MCF 10A (cell line): ENCODE measurements around the gene TP53TG5. TPM values are rescaled to one million over a fixed set of nuclear protein-coding genes. Genes with fewer than 3 reads are reported as not detected.

ENCODE experiments used
- BruUV-seq: library from RNA; stranded (reverse); fragments of 400-500 nt; replicated peaks from 2 replicates; lab custom pipeline; 2021; lab: Mats Ljungman, UMichigan
- CTCF ChIA-PET: fragments of 300-600 bp; sonication (Branson Sonifier 250); formaldehyde crosslinking; extraction: SDS; loops from one replicate; lab custom pipeline; 2021; ENCODE audit warnings: antibody characterized with exemption, inconsistent platforms; lab: Yijun Ruan, JAX
- POLR2A ChIA-PET: fragments of 300-600, 350-650 bp; sonication (Branson Sonifier 250); formaldehyde crosslinking; extraction: SDS; loops from one replicate; lab custom pipeline; 2020; ENCODE audit warnings: antibody characterized with exemption, inconsistent platforms; lab: Yijun Ruan, JAX
- DNase-seq: peaks from one replicate; pipeline ENCODE4 v3.0.0-alpha.2; 2018; ENCODE audit not compliant: unreplicated experiment
- H3K27ac Mint-ChIP-seq: one replicate; pipeline ENCODE4 v1.8.0; 2022; ENCODE audit warnings: mild to moderate bottlenecking, low read depth, mixed read lengths; ENCODE audit not compliant: unreplicated experiment
- H3K27me3 Mint-ChIP-seq: one replicate; pipeline ENCODE4 v1.8.0; 2022; ENCODE audit warnings: mixed read lengths; ENCODE audit not compliant: insufficient read depth, unreplicated experiment
- H3K36me3 Mint-ChIP-seq: one replicate; pipeline ENCODE4 v1.8.0; 2022; ENCODE audit warnings: mild to moderate bottlenecking, moderate library complexity, mixed read lengths; ENCODE audit not compliant: insufficient read depth, unreplicated experiment
- H3K4me1 Mint-ChIP-seq: one replicate; pipeline ENCODE4 v1.8.0; 2022; ENCODE audit warnings: mixed read lengths; ENCODE audit not compliant: insufficient read depth, unreplicated experiment
- H3K4me3 Mint-ChIP-seq: one replicate; pipeline ENCODE4 v1.8.0; 2022; ENCODE audit warnings: mild to moderate bottlenecking, moderate library complexity, mixed read lengths; ENCODE audit not compliant: unreplicated experiment
- H3K9me3 Mint-ChIP-seq: one replicate; pipeline ENCODE4 v1.8.0; 2022; ENCODE audit warnings: mixed read lengths; ENCODE audit not compliant: unreplicated experiment
- intact Hi-C: fragments of 100-400 bp; cut with micrococcal nuclease; formaldehyde crosslinking; loops from 2 replicates; pipeline ENCODE4 v1.14.1; 2022
- total RNA-seq: library from RNA; stranded (reverse); gene quantifications from 2 replicates; pipeline ENCODE4 v1.2.3, GENCODE V29; 2022
- TF ChIP-seq, protein P1 (sequence below): fragments of 200-600 bp; IDR thresholded peaks from one replicate; pipeline ENCODE4 v1.8.0; 2022; ENCODE audit warnings: antibody characterized with exemption, mild to moderate bottlenecking; ENCODE audit not compliant: unreplicated experiment

The TP53TG5 gene
- total RNA-seq, 1 experiment from 2014 or later: not detected

- ChIA-PET CTCF (interaction anchor here (0.6 to 2.4 kb wide), 6 partner anchors 9 to 443 kb away, joined by 3 to 10 read pairs (median 4); partner anchors contain the start of gene SYS1), POLR2A (interaction anchor here (37.4 kb wide), 1 partner anchor 32 kb away, joined by 1328 read pairs; the partner anchor contains the start of genes SDC4 and SYS1)
- no peak overlapping the region for H3K4me3 Mint-ChIP-seq
- peaks cover 97% of the 10 kb centered on the region for H3K36me3 Mint-ChIP-seq
- DNase-seq: no peak
- intact Hi-C loops: no loop called here
- BruUV-seq: no TSS peak
- no peak overlapping the region for H3K27ac Mint-ChIP-seq
- TF ChIP-seq, protein P1, sequence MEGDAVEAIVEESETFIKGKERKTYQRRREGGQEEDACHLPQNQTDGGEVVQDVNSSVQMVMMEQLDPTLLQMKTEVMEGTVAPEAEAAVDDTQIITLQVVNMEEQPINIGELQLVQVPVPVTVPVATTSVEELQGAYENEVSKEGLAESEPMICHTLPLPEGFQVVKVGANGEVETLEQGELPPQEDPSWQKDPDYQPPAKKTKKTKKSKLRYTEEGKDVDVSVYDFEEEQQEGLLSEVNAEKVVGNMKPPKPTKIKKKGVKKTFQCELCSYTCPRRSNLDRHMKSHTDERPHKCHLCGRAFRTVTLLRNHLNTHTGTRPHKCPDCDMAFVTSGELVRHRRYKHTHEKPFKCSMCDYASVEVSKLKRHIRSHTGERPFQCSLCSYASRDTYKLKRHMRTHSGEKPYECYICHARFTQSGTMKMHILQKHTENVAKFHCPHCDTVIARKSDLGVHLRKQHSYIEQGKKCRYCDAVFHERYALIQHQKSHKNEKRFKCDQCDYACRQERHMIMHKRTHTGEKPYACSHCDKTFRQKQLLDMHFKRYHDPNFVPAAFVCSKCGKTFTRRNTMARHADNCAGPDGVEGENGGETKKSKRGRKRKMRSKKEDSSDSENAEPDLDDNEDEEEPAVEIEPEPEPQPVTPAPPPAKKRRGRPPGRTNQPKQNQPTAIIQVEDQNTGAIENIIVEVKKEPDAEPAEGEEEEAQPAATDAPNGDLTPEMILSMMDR: no peak
- no peaks in the 10 kb centered on the region for H3K27me3 Mint-ChIP-seq
- no peaks in the 10 kb centered on the region for H3K4me1 Mint-ChIP-seq
- no peaks in the 10 kb centered on the region for H3K9me3 Mint-ChIP-seq
These were observed 49.7 kb downstream of the TP53TG5 start for GRCh38 chr20:45328451-45328850.

DNA sequence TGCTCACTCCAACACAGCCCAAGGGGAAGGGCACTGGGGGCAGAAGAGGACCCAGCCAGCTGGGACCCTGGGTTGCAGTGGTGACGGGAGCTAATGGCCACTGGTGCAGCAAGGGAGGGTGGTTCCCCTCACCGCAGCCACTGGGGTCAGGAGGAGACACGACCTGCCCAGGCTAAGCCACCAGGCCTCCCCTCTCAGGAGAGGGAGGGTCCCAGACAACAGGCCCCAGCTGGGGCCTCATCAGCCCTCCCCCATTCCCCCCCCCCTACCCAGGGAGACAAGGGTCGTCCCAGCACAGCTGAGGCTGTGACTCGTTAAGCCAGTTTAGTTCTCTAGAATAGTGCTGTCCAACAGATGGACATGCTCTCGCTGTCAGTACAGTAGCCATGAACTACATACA lies 52.8 kb downstream of the TP53TG5 start:
- no peaks in the 10 kb centered on the region for H3K9me3 Mint-ChIP-seq
- peaks cover 67% of the 10 kb centered on the region for H3K36me3 Mint-ChIP-seq
- POLR2A ChIA-PET: interaction anchor here (2.9 to 37.4 kb wide), 2 partner anchors 10 to 35 kb away, joined by 21 to 1328 read pairs; partner anchors contain the start of genes SDC4 and SYS1

DNA sequence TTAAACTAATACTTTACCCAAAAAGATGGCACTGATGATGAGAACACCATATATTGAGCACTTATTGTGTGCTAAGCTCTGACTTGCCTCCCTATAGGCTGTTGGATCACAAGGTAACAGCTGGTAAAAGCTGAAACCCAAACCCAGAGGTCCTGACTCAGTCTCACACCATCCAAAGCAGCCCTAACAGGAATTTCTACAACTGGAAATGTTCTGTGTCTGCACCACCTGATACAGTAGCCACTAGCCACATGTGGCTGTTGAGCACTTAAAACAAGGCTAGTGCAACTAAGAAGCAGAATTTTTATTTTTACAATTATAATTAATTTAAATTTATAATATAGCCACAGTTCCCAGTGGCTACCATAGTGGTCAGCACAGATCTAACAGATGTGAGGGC lies 54.4 kb downstream of the TP53TG5 start:
- DNase-seq: no peak
- Mint-ChIP-seq H3K9me3 (no peaks in the 10 kb centered on the region), H3K27me3 (no peaks in the 10 kb centered on the region), H3K36me3 (peaks cover 50% of the 10 kb centered on the region), H3K27ac (peak overlapping the region; percentile 59), H3K4me1 (peaks cover 6% of the 10 kb centered on the region), H3K4me3 (no peak overlapping the region)
- TF ChIP-seq, protein P1: no peak
- POLR2A ChIA-PET: interaction anchor here (1.4 to 37.4 kb wide), 4 partner anchors 11 to 558 kb away, joined by 3 to 1328 read pairs (median 28); partner anchors contain the start of genes SDC4 and SYS1
- CTCF ChIA-PET: interaction anchor here (0.6 to 7.6 kb wide), 23 partner anchors 9 to 447 kb away, joined by 3 to 158 read pairs (median 5); partner anchors contain the start of genes SDC4 and SYS1
- no TSS peak for BruUV-seq
- intact Hi-C loops: loop anchor here (1.0 kb wide), 1 partner anchor 114 kb away; no protein-coding TSS in a partner anchor

More for the DNA sequence above, 52.8 kb downstream of the TP53TG5 start:
- H3K27me3 Mint-ChIP-seq: no peaks in the 10 kb centered on the region
- TF ChIP-seq, protein P1: no peak
- H3K4me1 Mint-ChIP-seq: no peaks in the 10 kb centered on the region
- intact Hi-C loops: no loop called here
- no peak overlapping the region for H3K4me3 Mint-ChIP-seq
- no TSS peak for BruUV-seq
- no peak overlapping the region for H3K27ac Mint-ChIP-seq
- DNase-seq: no peak
- CTCF ChIA-PET: interaction anchor here (0.5 to 2.9 kb wide), 5 partner anchors 10 to 446 kb away, joined by 3 to 16 read pairs (median 5); partner anchors contain the start of gene SYS1

GRCh38 chr20:45322952-45323383 lies 55.2 kb downstream of the TP53TG5 start:
- POLR2A ChIA-PET: interaction anchor here (0.5 to 37.4 kb wide), 8 partner anchors 12 to 652 kb away, joined by 3 to 1328 read pairs (median 4); partner anchors contain the start of genes SDC4, SNX21 and SYS1

More at GRCh38 chr20:45322952-45323383, 55.2 kb downstream of the TP53TG5 start:
- Mint-ChIP-seq H3K4me1 (peaks cover 6% of the 10 kb centered on the region), H3K27me3 (no peaks in the 10 kb centered on the region), H3K4me3 (no peak overlapping the region), H3K9me3 (no peaks in the 10 kb centered on the region), H3K36me3 (peaks cover 42% of the 10 kb centered on the region), H3K27ac (peak overlapping the region; percentile 59)
- TF ChIP-seq, protein P1: peak; percentile 8
- CTCF ChIA-PET: interaction anchor here (0.6 to 7.6 kb wide), 22 partner anchors 9 to 448 kb away, joined by 3 to 158 read pairs (median 6); partner anchors contain the start of genes SDC4 and SYS1
- intact Hi-C loops: loop anchor here (1.0 kb wide), 1 partner anchor 114 kb away; no protein-coding TSS in a partner anchor
- DNase-seq: peak; percentile 77
- no TSS peak for BruUV-seq
